Ovary (tissue), 3 donors: Measurements from ENCODE around the gene VAV3.

Experiments used
- EP300 ChIP-seq: sonication (generic); formaldehyde crosslinking; IDR thresholded peaks from one replicate; pipeline ENCODE4 v1.6.1; 2017; ENCODE audit warnings: antibody characterized with exemption
- POLR2A ChIP-seq: fragments of 450-650 bp; IDR thresholded peaks from one replicate; pipeline ENCODE4 v1.6.1; 2017; ENCODE audit warnings: antibody characterized with exemption, mild to moderate bottlenecking, moderate library complexity
- TF ChIP-seq, protein P1 (sequence below), 3 donors: fragments of 450-650 bp in 2 of 3; fragments of 200-600 bp in 1 of 3; IDR thresholded peaks; one replicate each; pipeline versions ENCODE4 v1.5.1 to v1.8.0; 2016 to 2022; ENCODE audit warnings: antibody characterized with exemption in 3 of 3, mild to moderate bottlenecking in 1 of 3
- donor health status: DM: no; HTN: no; CAD: no.

DNA sequence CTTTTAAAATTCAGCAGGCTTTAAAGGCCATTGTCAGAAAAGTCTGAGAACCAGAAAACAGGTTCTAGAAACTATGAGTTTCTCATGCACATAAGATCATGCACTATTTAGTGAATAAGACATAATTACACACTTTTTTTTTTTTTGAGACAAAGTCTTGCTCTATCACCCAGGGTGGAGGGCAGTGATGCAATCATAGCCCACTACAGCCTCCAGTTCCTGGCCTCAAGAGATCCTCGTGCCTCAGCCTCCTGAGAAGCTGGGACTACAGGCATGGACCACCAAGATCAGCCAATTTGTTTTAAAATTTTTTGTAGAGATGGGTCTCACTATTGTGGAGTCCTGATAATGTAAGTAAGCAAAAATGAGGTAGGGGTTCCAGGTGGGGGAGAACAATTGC, 134.9 kb downstream of the VAV3 start:
- TF ChIP-seq, protein P1, sequence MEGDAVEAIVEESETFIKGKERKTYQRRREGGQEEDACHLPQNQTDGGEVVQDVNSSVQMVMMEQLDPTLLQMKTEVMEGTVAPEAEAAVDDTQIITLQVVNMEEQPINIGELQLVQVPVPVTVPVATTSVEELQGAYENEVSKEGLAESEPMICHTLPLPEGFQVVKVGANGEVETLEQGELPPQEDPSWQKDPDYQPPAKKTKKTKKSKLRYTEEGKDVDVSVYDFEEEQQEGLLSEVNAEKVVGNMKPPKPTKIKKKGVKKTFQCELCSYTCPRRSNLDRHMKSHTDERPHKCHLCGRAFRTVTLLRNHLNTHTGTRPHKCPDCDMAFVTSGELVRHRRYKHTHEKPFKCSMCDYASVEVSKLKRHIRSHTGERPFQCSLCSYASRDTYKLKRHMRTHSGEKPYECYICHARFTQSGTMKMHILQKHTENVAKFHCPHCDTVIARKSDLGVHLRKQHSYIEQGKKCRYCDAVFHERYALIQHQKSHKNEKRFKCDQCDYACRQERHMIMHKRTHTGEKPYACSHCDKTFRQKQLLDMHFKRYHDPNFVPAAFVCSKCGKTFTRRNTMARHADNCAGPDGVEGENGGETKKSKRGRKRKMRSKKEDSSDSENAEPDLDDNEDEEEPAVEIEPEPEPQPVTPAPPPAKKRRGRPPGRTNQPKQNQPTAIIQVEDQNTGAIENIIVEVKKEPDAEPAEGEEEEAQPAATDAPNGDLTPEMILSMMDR (IDR thresholded peaks at IDR 0.05): no peak
- TF ChIP-seq POLR2A (no peak), EP300 (no peak)
